Hepatocyte (in vitro differentiated cells): Measurements from ENCODE around the gene UBE2O.

Experiments used
- CTCF ChIP-seq: fragments of 200-600 bp; sonication (generic); IDR thresholded peaks from 2 replicates; pipeline ENCODE4 v1.5.1; 2016; ENCODE audit warnings: antibody characterized with exemption, mild to moderate bottlenecking; ENCODE audit not compliant: poor library complexity
- EZH2 ChIP-seq: fragments of 200-600 bp; sonication (generic); IDR thresholded peaks from 2 replicates; pipeline ENCODE4 v1.6.1; 2016; ENCODE audit warnings: antibody characterized with exemption, mild to moderate bottlenecking, borderline replicate concordance
- EZH2phosphoT487 ChIP-seq: fragments of 200-600 bp; sonication (generic); IDR thresholded peaks from one replicate; pipeline ENCODE4 v1.6.1; 2018; ENCODE audit warnings: antibody characterized with exemption, mild to moderate bottlenecking, low read depth, moderate library complexity; ENCODE audit not compliant: unreplicated experiment, severe bottlenecking

- no peak for TF ChIP-seq EZH2
- TF ChIP-seq CTCF = no peak
- TF ChIP-seq EZH2phosphoT487 = no peak
Measured at GRCh38 chr17:76402711-76403110, 50.2 kb downstream of the UBE2O start.
